ENCODE results near the gene CST2. TPM values are rescaled to one million over a fixed set of nuclear protein-coding genes. Genes with fewer than 3 reads are reported as not detected.
"Not testable (repeated sequence)": the region's sequence is repeated elsewhere in the genome, so short reads cannot be mapped to it uniquely, and the experiment has no call there.

Gene CST2
- total RNA-seq, 4 donors from 2014 or later: not detected

GRCh38 chr20:23794065-23794464 is 32.5 kb downstream of the CST2 start:
- DNase-seq (no peak), ATAC-seq (no peak)
- no peaks in the 10 kb centered on the region for H3K27me3 ChIP-seq
- no peaks in the 10 kb centered on the region for H3K36me3 ChIP-seq
- H3K4me1 ChIP-seq: no peaks in the 10 kb centered on the region
- H3K4me3 ChIP-seq: no peak overlapping the region
- no peaks in the 10 kb centered on the region for H3K9me3 ChIP-seq
- H3K27ac ChIP-seq: no peak overlapping the region
- TF ChIP-seq CTCF (IDR thresholded peaks at IDR 0.05 in 4 of 5, conservative IDR thresholded peaks at IDR 0.05 in 1 of 5) (no peak), POLR2A (IDR thresholded peaks at IDR 0.05) (no peak)
- in situ Hi-C loops (cut with MboI; ENCODE audit: low sequenced_read_pairs in 4 of 4): loop anchor here in 1 of 4 donors (25.0 kb wide), 1 partner anchor 93 kb away; the partner anchor contains the start of gene CST5
- intact Hi-C loops (cut with DNase I; ENCODE audit: low total_unique reads): no loop called here

GRCh38 chr20:23783447-23783846 is 43.1 kb downstream of the CST2 start:
- in situ Hi-C loops (cut with MboI; ENCODE audit: low sequenced_read_pairs in 4 of 4) (loop anchor here in 1 of 4 donors (25.0 kb wide), 1 partner anchor 104 kb away; the partner anchor contains the start of gene CST5), intact Hi-C loops (cut with DNase I; ENCODE audit: low total_unique reads) (no loop called here)
- DNase-seq (no peak), ATAC-seq (no peak)
- H3K36me3 ChIP-seq: no peaks in the 10 kb centered on the region
- no peak overlapping the region for H3K4me3 ChIP-seq
- no peaks in the 10 kb centered on the region for H3K4me1 ChIP-seq
- no peak overlapping the region for H3K27ac ChIP-seq
- H3K9me3 ChIP-seq: no peaks in the 10 kb centered on the region
- H3K27me3 ChIP-seq: no peaks in the 10 kb centered on the region
- TF ChIP-seq CTCF (IDR thresholded peaks at IDR 0.05 in 4 of 5, conservative IDR thresholded peaks at IDR 0.05 in 1 of 5): no peak
- TF ChIP-seq POLR2A (IDR thresholded peaks at IDR 0.05): no peak

GRCh38 chr20:23782366-23782983 is 44.1 kb downstream of the CST2 start:
- Histone ChIP-seq H3K4me3 (no peak overlapping the region), H3K4me1 (no peaks in the 10 kb centered on the region), H3K36me3 (no peaks in the 10 kb centered on the region), H3K27ac (no peak overlapping the region), H3K9me3 (no peaks in the 10 kb centered on the region), H3K27me3 (no peaks in the 10 kb centered on the region)
- TF ChIP-seq POLR2A (IDR thresholded peaks at IDR 0.05): no peak
- TF ChIP-seq CTCF (IDR thresholded peaks at IDR 0.05 in 4 of 5, conservative IDR thresholded peaks at IDR 0.05 in 1 of 5): peak in 2 of 5 experiments; percentile 22 to 34
- in situ Hi-C loops (cut with MboI; ENCODE audit: low sequenced_read_pairs in 4 of 4) (loop anchor here in 1 of 4 donors (25.0 kb wide), 1 partner anchor 105 kb away; the partner anchor contains the start of gene CST5), intact Hi-C loops (cut with DNase I; ENCODE audit: low total_unique reads) (no loop called here)
- ATAC-seq (no peak), DNase-seq (no peak)

GRCh38 chr20:23778676-23779075 is 47.9 kb downstream of the CST2 start:
- H3K36me3 ChIP-seq; H3K9me3 ChIP-seq; intact Hi-C loops (cut with DNase I; ENCODE audit: low total_unique reads); H3K27ac ChIP-seq; H3K27me3 ChIP-seq; DNase-seq; ATAC-seq; H3K4me1 ChIP-seq; H3K4me3 ChIP-seq: not testable (repeated sequence)
- in situ Hi-C loops (cut with MboI; ENCODE audit: low sequenced_read_pairs in 4 of 4): loop anchor here in 1 of 4 donors (25.0 kb wide), 1 partner anchor 109 kb away; the partner anchor contains the start of gene CST5

- ATAC-seq; intact Hi-C loops (cut with DNase I; ENCODE audit: low total_unique reads); DNase-seq; H3K36me3 ChIP-seq; H3K4me1 ChIP-seq; H3K4me3 ChIP-seq; H3K27ac ChIP-seq; H3K27me3 ChIP-seq; H3K9me3 ChIP-seq: not testable (repeated sequence)
- in situ Hi-C loops (cut with MboI; ENCODE audit: low sequenced_read_pairs in 4 of 4): loop anchor here in 1 of 4 donors (25.0 kb wide), 1 partner anchor 110 kb away; the partner anchor contains the start of gene CST5
Measured at GRCh38 chr20:23777380-23777779, 49.1 kb downstream of the CST2 start.
